Activated CD4-positive, alpha-beta T cell treated with anti-CD3 and anti-CD28 coated beads for 4 hours (primary cell): ENCODE measurements around the gene IFI16.
A peak's percentile ranks its signal among the peaks of the same experiment; 100 is the strongest.
"Not testable (repeated sequence)": the region's sequence is repeated elsewhere in the genome, so short reads cannot be mapped to it uniquely, and the experiment has no call there.

Experiments
- DNase-seq, 2 donors: peaks; one replicate each; pipeline ENCODE4 v3.0.0-alpha.2; 2020

Gene IFI16

DNA sequence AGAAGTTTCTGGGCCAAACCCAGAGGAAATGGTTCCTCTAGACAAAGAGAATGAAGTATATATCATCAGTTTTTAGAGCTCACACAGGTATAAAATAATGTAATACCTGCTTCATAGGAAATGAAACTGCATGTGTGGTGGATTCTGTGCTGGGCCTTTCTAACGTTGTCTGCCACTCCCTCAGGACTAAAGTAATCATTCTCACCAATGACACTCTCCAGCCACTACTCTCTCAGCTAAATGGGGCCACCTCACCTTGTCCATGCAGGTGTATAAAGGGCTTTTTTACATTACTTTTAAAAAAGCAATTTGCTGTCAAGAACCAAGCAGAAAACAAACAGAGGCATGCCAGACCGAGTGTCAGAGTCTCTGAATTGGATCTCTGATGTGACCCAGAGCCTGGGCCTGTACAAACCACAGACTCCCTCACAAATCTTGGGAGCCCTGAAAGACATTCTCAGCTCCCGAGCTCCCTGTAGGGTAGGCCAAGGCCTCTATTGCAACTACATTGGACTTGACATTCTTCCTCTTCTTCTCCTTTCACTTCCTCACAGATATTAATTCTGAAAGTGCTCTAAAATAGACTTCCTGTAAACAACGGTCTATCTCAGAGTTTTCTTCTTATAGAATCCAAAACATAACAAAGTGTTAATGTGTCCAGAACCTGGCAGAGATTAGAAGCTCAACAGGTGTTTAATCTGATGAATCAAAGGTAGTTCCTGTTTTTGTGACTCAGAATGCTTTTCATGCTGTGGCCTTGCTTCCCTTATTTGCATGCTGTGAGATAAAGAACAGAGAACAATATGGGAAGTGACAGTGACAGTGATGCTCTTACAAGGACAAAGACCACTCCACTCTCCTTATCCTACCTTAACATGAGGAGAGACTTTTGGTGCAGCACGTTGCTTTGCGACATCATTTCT, 58.3 kb downstream of the IFI16 start:
- DNase-seq = no peak

GRCh38 chr1:159068886-159069285, 59.2 kb downstream of the IFI16 start:
- no peak for DNase-seq

DNA sequence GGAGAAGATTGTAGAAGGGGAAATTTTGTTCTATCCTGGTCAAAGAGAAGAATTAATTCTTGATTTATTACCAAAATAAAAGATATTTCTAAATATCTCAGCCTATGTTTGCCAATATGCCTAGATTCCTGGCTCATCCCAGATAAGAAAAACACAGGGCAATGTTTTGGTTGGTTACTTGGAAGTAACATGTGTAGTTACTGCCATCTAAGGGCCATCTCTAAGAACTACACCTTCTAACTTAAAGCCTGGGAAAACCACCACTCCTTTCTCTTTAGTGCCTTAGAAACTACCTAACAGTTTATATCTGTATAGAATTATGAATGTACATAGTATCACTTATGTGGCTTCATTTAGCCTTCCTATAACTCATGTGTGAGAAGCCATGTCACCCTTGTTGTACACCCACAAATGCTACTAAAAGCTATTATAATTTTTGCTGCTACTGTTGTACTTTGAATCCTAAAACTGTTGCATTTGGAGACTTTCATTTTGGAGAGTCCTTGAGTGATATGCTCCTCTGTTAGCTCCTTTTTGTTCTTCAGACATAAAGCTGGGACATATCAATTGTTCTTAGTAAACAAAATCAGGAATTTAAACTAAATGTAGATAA, 62.4 kb downstream of the IFI16 start:
- DNase-seq = no peak

GRCh38 chr1:159076438-159077119, 66.9 kb downstream of the IFI16 start, which contains the start of gene AIM2:
Gene AIM2 (minus strand): TSS chr1:159076766. CDS start chr1:159073499, 3,267 bp downstream.
- peak; percentile 55 to 65 for DNase-seq

DNA sequence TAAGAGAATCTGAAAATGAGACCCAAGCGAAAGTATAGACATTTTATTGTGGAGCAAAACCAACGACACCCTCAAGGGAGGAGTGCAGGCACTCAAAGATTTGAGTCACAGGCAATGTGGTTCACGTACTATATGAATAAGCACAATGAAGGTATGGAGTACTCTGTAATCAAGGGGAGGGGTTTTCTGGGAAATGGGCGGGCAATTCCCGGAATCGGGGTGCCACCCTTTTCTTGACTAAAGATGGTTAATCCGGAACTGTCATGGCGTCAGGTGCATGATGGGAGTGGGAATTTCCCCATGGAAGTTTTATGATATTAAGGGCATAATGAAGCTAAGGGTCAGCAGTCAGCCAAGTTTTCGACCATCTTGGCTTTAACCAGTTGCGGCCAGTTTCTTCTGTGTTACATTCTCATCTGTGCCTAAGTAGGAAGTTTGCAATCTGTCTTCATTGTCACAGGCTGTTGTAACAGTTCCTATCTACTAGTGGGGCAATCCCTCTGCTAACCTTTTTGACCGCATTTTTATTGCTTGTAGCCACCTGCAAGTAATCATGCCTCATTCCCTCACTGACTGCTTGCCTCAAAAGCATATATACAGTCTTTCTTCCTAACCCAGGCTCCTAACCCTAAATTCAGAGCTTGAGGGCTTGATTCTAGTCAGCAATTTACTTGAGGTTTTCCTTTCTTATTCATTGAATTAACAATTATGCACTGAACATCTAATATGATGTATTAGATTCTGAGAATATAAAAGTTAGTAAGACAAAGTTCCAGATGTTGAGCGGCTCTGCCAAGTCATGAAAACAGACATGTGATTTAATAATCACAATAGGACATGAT, 67.6 kb downstream of the IFI16 start:
- DNase-seq = peak; percentile 85 to 94

GRCh38 chr1:159079525-159079924, 69.8 kb downstream of the IFI16 start:
- DNase-seq = no peak

DNA sequence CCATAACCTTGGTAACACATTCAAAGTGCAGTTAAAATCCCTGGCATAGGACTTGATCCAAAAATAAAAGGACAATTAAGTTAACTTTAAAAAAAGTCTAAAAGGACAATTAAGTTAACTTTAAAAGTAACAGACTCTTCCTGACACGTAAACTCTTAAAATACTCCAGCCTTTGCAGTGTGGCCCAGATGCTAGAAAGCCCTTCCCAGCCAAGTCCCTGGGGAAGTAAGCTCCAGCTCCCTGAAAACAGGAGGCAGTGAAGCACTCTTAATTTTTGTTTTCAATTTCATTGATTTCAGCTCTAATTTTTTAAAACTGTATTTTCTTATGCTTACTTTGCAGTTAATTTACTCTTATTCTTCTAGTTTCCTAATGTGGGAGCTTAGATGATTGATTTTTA, 71.9 kb downstream of the IFI16 start:
- no peak for DNase-seq

DNA sequence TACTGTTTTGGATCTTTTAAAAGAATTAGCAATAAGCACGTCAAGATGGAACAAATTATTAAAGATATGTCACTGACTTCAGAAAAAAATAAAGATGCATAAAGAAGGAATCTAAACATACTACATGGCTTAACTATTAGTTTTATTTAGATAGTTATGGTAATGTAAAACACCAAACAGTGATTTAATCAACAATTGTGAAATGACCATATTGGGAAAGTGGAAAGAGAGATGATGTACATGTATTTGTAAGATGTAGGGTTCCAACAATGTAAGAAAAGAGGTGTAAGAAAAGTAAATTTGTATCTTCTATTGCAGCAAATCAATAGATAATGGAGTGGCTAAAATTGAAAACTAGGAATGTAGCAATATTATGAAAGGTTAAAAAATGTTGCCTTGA, 73.3 kb downstream of the IFI16 start:
- DNase-seq = no peak

DNA sequence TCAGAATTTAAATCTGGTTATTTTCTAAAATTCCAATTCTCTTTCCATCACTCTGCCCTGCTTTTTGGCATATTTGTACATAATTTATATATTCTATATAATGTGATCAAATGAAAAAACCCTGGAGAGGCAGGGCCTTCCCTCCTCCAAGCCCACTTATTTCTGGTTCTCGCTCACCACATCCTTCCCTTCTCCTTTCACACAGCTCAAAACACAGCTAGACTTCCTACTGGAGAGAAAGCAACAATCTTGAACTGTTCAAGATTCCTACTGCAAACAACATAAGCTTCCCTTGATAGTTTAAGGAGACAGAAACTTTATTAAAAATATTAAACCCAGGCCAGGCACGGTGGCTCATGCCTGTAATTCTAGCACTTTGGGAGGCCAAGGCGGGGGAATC, 74.4 kb downstream of the IFI16 start:
- DNase-seq = no peak

- no peak for DNase-seq
Measured at GRCh38 chr1:159084867-159085266, 75.2 kb downstream of the IFI16 start.

DNA sequence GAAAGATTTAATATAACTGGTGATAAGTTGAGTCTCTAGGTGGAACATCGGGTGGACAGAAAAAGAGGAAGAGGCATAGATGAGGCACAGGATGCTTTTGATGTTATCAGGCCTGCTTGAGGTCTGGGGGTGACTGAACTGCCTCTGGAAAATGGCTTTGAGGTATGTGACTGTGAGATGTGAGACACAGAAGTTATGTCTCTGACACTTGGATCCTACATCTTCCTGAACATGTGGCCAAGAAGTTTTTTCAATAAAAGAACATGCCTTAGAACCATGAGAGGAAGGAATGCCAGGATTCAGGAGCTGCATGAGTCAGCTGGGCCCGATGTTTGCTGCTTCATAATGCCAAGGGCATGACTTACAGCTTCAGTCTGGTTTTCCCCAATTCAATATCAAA, 78.3 kb downstream of the IFI16 start:
- DNase-seq = no peak

DNA sequence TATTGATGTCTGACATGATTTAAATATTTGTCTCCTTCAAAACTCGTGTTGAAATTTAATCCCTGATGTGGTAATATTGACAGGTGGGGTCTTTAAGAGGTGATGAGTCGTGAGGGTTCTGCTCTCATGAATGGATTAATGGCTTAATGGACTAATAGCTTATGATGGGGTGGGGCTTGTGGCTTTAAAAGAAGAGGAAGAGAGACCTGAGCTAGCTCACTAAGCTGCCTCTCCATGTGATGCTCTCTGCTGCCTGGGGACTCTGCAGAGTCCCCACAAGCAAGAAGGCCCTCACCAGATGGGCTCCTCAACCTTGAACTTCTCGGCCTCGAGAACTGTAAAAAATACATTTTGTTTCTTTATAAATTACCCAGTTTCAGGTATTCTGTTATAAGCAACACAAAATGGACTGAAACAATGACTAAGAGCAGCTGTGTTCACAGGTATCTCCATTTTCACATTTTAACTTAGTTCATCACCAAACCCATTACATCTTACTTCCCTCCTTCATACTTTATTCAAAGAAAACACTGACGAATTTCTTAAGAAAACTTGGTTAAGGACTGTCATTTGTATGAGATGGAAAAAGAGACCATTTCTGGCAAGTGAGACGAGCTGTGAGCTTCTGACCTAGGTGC, 79.0 kb downstream of the IFI16 start:
- DNase-seq = no peak

DNA sequence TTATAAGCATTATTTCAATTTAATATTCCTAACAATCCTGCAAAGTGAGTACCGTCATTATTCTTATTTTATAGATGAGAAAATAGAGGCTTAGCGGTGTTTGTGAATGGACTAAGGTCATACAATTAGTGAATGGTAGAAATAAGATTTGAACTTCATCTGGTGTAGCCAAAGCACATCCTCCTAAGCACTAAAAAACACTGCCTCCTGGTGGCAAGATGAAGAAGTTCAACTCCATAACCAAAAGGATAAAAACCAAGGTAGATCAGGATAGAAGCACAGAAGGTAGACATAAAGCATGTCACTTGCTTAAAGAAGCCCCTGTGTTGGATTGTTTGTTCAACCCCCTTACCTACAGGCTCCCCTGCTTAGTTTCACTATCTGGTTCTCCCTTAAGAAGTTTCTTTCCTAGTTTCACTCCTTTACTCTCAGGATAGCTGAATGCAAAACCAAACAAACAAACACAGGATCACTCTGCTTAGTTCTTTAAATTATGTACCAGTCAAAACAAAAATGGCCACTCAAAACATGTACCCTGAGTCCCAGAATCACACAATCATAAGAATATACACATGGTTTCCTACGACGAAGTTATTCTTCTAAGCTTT, 79.6 kb downstream of the IFI16 start:
- DNase-seq = peak in 1 of 2 donors; percentile 22

- no peak for DNase-seq
Measured at GRCh38 chr1:159090286-159091179, 80.8 kb downstream of the IFI16 start.

- no peak for DNase-seq
Measured at GRCh38 chr1:159091180-159091560, 81.5 kb downstream of the IFI16 start.

DNA sequence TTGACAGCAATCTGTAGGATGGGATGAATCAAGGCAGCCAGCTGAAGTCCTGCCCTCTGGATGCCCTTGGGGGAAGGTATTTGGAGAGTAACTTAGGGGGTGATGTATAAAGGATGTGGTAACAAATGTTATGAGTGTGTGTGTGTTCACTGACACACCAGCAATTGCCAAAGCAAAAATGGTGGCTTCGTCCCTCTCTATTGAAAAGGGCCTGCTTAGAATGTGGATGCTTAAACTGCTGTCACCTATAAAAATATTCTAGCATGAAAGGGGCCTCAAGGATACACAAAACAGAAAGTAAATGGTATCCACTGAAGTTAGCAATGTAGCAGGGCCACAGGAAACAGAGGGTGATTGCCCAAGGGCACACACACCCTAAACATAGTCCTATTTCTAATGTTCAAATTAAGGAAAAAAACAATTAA, 81.9 kb downstream of the IFI16 start:
- DNase-seq = no peak

- DNase-seq = no peak
Measured at GRCh38 chr1:159092036-159092760, 82.5 kb downstream of the IFI16 start.

DNA sequence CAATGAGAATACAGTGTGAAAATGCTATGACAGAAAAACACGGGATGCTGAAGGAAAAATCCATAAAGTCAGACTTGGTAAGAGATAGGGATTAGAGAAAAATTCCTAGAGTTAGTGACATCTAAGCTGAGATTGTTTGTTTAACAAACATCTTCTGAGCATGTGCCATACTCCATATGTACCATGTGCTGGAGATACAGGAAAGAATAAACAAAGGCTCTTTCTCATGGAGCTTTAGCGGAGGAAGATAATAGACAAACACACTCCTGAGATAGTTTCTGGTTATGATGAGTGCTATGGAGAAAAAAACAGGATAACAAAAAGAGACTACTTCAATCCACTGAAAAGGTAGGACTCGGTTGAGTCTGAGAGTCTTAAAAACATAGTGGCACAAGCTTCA, 88.9 kb downstream of the IFI16 start:
- DNase-seq = no peak

- no peak for DNase-seq
Measured at GRCh38 chr1:159100589-159100988, 90.9 kb downstream of the IFI16 start.

DNA sequence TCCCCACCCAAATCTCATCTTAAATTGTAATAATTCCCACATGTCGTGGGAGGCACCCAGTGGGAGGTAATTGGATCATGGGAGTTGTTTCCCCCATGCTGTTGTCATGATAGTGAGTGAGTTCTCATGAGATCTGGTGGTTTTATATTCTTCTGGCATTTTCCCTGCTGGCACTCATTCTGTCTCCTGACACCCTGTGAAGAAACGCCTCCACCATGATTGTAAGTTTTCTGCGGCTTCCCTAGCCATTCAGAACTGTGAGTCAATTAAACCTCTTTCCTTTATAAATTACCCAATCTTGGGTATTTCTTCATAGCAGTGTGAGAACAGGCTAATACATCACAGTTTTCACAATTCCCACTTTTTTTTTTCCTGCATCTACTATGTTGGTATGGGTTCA, 93.3 kb downstream of the IFI16 start:
- DNase-seq = not testable (repeated sequence)
